HEK293T (cell line): ENCODE data around the gene CHTOP.

Experiments used
- CTCF ChIA-PET: fragments of 350-600 bp; formaldehyde crosslinking; extraction: SDS; loops from one replicate; lab custom pipeline; 2021; ENCODE audit warnings: antibody characterized with exemption, inconsistent platforms; lab: Yijun Ruan, JAX
- POLR2A ChIA-PET: fragments of 350-600 bp; formaldehyde crosslinking; extraction: SDS; loops from one replicate; lab custom pipeline; 2020; ENCODE audit warnings: antibody characterized with exemption, inconsistent platforms; lab: Yijun Ruan, JAX
- DNase-seq: peaks from one replicate; pipeline ENCODE4 v3.0.0; 2012; ENCODE audit warnings: mixed read lengths; ENCODE audit errors: extremely low spot score
- ARNT ChIP-seq: fragments of 450-650 bp; IDR thresholded peaks from 2 replicates; pipeline ENCODE4 v1.6.1; 2017; ENCODE audit warnings: mild to moderate bottlenecking
- BHLHE40 ChIP-seq: fragments of 450-650 bp; IDR thresholded peaks from 2 replicates; pipeline ENCODE4 v1.6.1; 2016; ENCODE audit warnings: mild to moderate bottlenecking, moderate library complexity, borderline replicate concordance
- CTBP1 ChIP-seq: fragments of 450-650 bp; IDR thresholded peaks from 2 replicates; pipeline ENCODE4 v1.6.1; 2016; ENCODE audit warnings: borderline replicate concordance
- ELF4 ChIP-seq: fragments of 450-650 bp; IDR thresholded peaks from 2 replicates; pipeline ENCODE4 v1.6.1; 2017; ENCODE audit warnings: antibody characterized with exemption
- FOXA1 ChIP-seq: fragments of 450-650 bp; IDR thresholded peaks from 2 replicates; pipeline ENCODE4 v1.6.1; 2016; ENCODE audit warnings: mild to moderate bottlenecking
- FOXK2 ChIP-seq: fragments of 450-650 bp; IDR thresholded peaks from 2 replicates; pipeline ENCODE4 v1.6.1; 2016; ENCODE audit warnings: mild to moderate bottlenecking
- FOXM1 ChIP-seq: fragments of 450-650 bp; IDR thresholded peaks from 2 replicates; pipeline ENCODE4 v1.6.1; 2017; ENCODE audit warnings: mild to moderate bottlenecking, borderline replicate concordance
- HDGF ChIP-seq: fragments of 450-650 bp; IDR thresholded peaks from 2 replicates; pipeline ENCODE4 v1.6.1; 2017; ENCODE audit warnings: antibody characterized with exemption, borderline replicate concordance
- L3MBTL2 ChIP-seq: fragments of 450-650 bp; conservative IDR thresholded peaks from 2 replicates; pipeline ENCODE4 v1.6.1; 2016; ENCODE audit warnings: mild to moderate bottlenecking
- LEF1 ChIP-seq: fragments of 450-650 bp; IDR thresholded peaks from 2 replicates; pipeline ENCODE4 v1.6.1; 2017; ENCODE audit warnings: mild to moderate bottlenecking, borderline replicate concordance
- NFRKB ChIP-seq: fragments of 450-650 bp; IDR thresholded peaks from 2 replicates; pipeline ENCODE4 v1.6.1; 2016; ENCODE audit warnings: mild to moderate bottlenecking, moderate library complexity
- PKNOX1 ChIP-seq: fragments of 450-650 bp; IDR thresholded peaks from 2 replicates; pipeline ENCODE4 v1.6.1; 2016
- SP1 ChIP-seq: fragments of 450-650 bp; IDR thresholded peaks from 2 replicates; pipeline ENCODE4 v1.6.1; 2017
- SUZ12 ChIP-seq: fragments of 450-650 bp; IDR thresholded peaks from 2 replicates; pipeline ENCODE4 v1.6.1; 2016; ENCODE audit warnings: mild to moderate bottlenecking
- TARDBP ChIP-seq: fragments of 450-650 bp; IDR thresholded peaks from 2 replicates; pipeline ENCODE4 v1.6.1; 2016
- ZNF384 ChIP-seq: fragments of 450-650 bp; IDR thresholded peaks from 2 replicates; pipeline ENCODE4 v1.6.1; 2016

The CHTOP gene

GRCh38 chr1:153628638-153629342 lies 5.1 kb upstream of the CHTOP start:
- ChIA-PET CTCF (interaction anchor here (2.3 to 2.7 kb wide), 2 partner anchors 14 to 43 kb away, joined by 9 to 27 read pairs; partner anchors contain the start of gene S100A14), POLR2A (interaction anchor here (1.6 to 2.3 kb wide), 5 partner anchors 10 to 62 kb away, joined by 7 to 17 read pairs (median 8); no protein-coding TSS in a partner anchor)
- TF ChIP-seq NFRKB: no peak
- no peak for TF ChIP-seq BHLHE40
- TF ChIP-seq ZNF384: no peak
- DNase-seq: no peak

GRCh38 chr1:153629343-153629665 lies 4.6 kb upstream of the CHTOP start:
- no peak for TF ChIP-seq CTBP1
- TF ChIP-seq PKNOX1: no peak
- TF ChIP-seq FOXM1: no peak
- TF ChIP-seq TARDBP: no peak
- TF ChIP-seq BHLHE40: no peak
- ChIA-PET POLR2A (interaction anchor here (1.0 to 2.2 kb wide), 2 partner anchors 18 to 61 kb away, joined by 3 to 7 read pairs; no protein-coding TSS in a partner anchor), CTCF (interaction anchor here (2.3 kb wide), 1 partner anchor 43 kb away, joined by 9 read pairs; no protein-coding TSS in a partner anchor)
- no peak for DNase-seq

GRCh38 chr1:153629971-153630370 lies 3.9 kb upstream of the CHTOP start:
- ChIA-PET POLR2A (interaction anchor here (0.8 to 2.2 kb wide), 4 partner anchors 17 to 360 kb away, joined by 3 to 7 read pairs (median 4); no protein-coding TSS in a partner anchor), CTCF (no interaction called here)
- TF ChIP-seq ZNF384 (no peak), L3MBTL2 (no peak), FOXA1 (no peak), BHLHE40 (no peak), FOXK2 (no peak), LEF1 (no peak), PKNOX1 (no peak), SUZ12 (no peak), NFRKB (no peak), CTBP1 (no peak), FOXM1 (no peak), SP1 (no peak), TARDBP (no peak), HDGF (no peak), ELF4 (no peak), ARNT (no peak)
- no peak for DNase-seq

GRCh38 chr1:153630384-153630783 lies 3.5 kb upstream of the CHTOP start:
- ChIA-PET POLR2A (interaction anchor here (0.8 to 2.2 kb wide), 5 partner anchors 15 to 360 kb away, joined by 3 to 7 read pairs (median 3); partner anchors contain the start of gene S100A14), CTCF (no interaction called here)

GRCh38 chr1:153631047-153632022 lies 2.5 kb upstream of the CHTOP start:
- DNase-seq: no peak
- CTCF ChIA-PET: no interaction called here
- POLR2A ChIA-PET: interaction anchor here (0.8 to 1.8 kb wide), 2 partner anchors 16 to 59 kb away, joined by 3 to 4 read pairs; partner anchors contain the start of gene S100A14

More at GRCh38 chr1:153630384-153630783, 3.5 kb upstream of the CHTOP start:
- TF ChIP-seq ELF4: no peak
- TF ChIP-seq FOXK2: no peak
- no peak for TF ChIP-seq BHLHE40
- no peak for TF ChIP-seq CTBP1
- DNase-seq: no peak

GRCh38 chr1:153633161-153633753 lies 609 bp upstream of the CHTOP start:
- DNase-seq: peak; percentile 56
- TF ChIP-seq L3MBTL2 (peak; percentile 50), PKNOX1 (no peak)
- ChIA-PET POLR2A (interaction anchor here (0.6 to 2.7 kb wide), 51 partner anchors 10 to 357 kb away, joined by 3 to 47 read pairs (median 7); partner anchors contain the start of genes CREB3L4, ILF2, INTS3 and JTB), CTCF (interaction anchor here (0.6 to 1.5 kb wide), 3 partner anchors 49 to 115 kb away, joined by 4 read pairs; no protein-coding TSS in a partner anchor)

More at GRCh38 chr1:153631047-153632022, 2.5 kb upstream of the CHTOP start:
- no peak for TF ChIP-seq HDGF
- no peak for TF ChIP-seq FOXA1
- TF ChIP-seq BHLHE40: no peak
- TF ChIP-seq ARNT: no peak
- no peak for TF ChIP-seq CTBP1
- TF ChIP-seq LEF1: no peak
- no peak for TF ChIP-seq ZNF384
- no peak for TF ChIP-seq ELF4
- TF ChIP-seq TARDBP: no peak
- TF ChIP-seq SUZ12: no peak
- no peak for TF ChIP-seq FOXM1
- TF ChIP-seq NFRKB: no peak
- TF ChIP-seq SP1: no peak
- TF ChIP-seq FOXK2: no peak
